Stimulated activated CD4-positive, alpha-beta T cell treated with anti-CD3 and anti-CD28 coated beads, TNF-alpha, amount 100 ng/mL, for 4 hours (primary cell): ENCODE results near the gene PDE1C.

Experiments used
- DNase-seq, 3 experiments: peaks; one replicate each; pipeline ENCODE4 v3.0.0-alpha.2; 2020; ENCODE audit warnings: low read depth in 3 of 3

The PDE1C gene

DNA sequence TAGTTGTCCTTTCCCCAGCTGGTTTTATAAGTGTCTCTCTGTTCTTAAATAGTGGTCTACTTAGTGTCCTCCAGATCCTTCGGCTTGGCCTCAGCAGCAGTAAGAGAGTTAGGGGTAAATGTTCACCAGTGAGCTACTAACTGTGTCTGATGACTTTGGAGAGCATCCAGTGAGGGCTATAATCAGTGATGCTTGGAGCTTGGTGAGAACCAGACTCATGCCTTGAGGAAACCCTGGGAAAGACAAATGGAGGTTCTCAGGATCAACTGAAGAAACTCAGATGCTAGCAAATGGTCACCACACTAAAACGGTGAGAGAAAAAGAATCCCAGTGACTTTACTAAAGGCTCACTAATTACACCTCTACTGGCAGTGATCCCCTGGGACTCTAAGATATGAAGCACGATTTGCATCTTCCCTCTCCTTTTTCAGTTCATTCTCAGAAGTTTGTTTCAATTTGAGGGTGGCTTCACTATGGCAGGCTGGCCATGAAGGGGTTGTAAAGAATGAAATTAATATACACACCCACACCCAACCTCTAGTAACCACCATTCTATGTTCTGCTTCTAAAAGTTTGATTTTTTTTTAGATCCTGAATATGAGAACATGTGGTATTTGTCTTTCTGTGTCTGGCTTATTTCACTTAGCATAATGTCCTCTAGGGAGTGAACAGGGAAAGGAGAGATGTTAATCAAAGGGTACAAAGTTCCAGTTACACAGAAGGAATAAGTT lies 177.9 kb downstream of the PDE1C start:
- no peak for DNase-seq

DNA sequence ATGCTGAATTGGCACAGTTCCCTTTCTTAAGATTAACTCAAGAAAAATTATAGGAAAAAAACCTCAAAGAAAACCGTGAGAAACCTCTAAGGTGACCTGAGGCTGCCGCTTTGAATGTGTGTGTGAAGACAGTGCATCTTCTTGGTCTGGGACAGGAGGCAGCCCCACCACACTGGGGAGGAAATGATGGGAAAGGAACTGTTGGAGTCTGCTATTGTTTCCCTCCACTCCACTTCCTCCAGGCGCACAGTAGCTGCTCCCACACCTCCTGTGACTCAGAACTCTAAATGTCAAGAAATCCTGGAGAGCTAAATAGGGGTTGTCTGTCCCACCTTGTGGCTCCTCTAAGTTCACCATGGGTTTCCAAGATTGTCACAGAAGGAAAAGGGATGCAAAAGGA lies 179.4 kb downstream of the PDE1C start:
- no peak for DNase-seq

DNA sequence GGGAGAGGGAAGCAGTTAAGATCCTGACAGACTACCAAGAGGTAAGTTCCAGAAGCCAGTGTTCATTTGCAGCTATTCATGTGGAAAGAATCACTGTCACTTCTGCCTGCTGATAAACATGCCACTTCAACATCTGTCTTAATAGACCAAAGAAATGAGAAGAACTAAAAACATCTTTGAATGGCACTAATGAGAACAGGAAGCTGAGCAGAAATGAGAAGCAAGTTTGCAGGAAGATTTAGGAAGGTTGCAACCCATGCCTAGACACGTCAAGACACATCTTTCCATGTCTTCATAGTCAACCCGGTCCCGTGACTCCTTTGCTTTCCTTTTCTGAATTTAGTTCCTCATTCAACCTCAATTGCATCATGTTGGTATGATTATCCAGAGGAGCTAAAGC lies 180.0 kb downstream of the PDE1C start:
- no peak for DNase-seq

DNA sequence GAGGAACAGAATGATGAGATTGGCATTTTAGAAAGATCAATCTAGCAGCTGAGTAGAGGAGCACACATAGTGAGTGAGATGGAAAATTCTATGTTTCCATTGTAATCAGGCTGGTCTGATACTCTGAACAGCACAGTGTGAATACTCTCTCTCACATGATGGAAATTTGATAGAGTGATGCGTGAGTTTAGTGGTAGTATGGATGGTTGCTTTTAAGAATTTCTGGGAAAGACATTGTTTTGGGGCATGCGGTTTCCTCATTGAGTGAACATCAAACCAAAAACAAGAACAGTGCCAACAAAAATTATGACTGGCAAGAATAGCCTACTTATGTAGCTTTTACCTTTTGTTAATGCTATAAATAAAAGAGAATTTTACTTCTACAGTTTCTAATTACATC lies 183.2 kb downstream of the PDE1C start:
- no peak for DNase-seq

DNA sequence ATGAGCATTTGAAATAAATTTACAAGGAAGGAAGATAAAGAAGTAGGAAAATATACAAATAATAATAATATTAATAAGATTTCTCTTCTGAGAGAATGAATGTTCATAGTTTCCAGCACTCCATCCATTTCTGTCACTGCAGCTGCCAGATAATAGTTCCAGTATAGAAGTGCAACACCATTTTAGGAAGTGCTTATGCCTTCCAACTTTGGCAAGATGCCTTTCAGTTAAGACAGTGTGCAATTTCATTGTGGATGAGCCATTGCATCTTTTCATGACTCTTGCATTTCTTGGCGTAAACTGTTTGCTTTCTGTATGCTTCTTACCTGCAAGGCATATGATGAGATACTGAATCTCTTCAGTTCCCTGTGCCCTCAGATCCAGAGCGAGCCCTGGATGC lies 185.0 kb downstream of the PDE1C start:
- no peak for DNase-seq

DNA sequence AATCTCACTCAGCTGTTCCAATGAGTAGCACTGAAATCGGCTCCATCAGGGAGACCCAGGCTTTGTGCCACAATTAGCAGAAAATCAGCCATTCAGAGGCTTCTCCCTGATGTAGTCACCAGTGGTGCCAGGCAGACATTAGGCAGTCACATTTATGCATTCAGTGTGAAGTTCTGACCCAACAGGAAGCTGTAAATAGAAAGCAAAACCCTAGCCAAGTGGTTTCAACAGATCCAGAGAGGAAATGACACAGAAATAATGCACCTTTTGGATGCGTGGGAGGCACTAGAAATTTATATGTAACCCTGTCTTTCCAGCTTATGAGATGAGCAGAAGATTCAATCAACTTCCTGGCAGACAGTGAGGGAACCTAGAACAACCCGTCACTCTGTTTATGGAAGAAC lies 186.4 kb downstream of the PDE1C start:
- no peak for DNase-seq

DNA sequence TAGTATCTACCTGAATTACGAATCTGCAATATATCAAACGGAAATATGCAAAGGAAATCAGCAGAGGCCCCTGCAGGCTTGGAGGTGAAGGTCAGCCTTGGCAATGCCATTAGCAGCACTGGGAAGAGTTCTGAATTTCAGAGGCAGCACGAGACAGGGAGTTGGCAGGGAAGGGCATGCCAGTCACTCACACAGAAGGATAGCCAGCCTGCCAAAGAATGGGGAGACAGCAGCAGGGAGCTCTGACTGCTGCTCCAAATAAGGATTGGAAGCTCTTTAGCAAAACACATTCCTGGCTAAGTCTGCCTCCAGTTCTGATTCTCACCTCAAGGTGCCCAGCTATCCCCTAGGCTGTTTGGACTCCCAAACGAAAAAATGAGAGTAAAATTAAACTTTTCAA lies 188.0 kb downstream of the PDE1C start:
- DNase-seq = no peak

DNA sequence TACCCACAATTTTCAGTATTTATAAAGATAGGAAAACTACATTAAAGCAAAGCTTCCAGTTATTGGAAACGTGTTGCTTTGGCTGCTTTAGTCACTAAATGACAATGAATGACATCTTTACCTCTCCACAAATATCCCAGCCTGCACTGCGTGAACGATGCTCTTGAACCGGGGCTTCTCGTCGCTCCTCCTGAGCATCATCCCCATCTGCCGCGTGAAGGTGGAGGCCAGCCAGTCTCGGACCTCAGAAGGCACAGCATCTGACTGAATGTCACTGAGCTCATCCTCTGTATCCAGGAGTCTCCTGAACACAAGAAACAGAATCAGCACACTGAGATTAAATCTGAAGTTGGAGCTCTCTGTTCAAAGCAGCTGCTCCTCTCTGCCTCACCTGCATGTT lies 191.3 kb downstream of the PDE1C start:
- DNase-seq = no peak

DNA sequence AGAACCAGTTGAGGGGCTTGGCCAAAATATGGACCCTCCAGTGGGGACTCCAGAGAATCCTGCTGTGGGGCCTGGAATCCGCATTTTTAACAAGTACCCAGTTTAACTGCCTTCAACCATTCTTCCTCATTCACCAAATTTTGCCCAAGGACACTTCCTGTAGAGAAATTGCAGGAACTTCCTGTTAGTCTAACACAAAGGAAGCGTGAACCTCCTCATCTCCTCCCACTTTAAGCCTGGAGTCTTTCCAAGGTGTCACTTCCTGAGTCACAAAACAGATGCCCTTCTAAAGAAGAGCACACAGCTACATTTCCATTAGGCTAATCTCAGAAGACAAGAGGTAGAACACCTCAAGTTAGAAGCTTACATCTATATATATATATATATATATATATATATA lies 194.8 kb downstream of the PDE1C start:
- DNase-seq = no peak

DNA sequence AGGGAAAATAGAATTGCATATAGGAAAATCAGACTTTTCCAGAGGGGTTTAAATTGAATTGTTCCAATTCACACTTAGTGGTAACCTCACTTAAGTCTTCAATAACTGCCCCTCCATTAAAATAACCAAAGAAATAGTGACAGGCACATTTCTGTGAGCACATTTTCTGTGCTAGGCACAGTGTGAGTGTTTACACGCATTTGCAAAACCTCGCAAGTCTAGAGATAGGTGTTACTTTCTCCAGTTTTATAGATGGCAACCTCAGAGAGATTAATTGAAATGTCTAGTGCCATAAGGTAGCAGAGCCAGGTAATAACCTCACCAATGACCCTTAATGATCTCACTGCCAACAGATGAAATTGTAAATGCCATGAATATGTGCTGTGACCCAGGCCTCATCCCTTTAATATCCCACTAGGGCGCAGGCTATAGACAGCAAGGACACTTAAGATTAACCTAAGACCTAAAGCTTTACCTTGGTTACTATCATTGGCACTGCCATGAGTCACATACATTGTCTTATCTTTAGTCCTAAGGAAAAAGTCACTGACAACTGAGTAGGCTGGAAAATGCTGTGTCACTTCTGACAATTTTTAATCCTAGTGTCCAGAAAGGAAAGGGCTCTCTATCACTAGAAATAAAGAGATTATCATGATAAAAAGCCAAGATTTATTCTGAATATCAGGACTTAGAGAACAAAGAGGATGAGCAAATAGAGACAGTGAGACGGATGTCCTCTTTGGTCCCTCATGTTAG lies 195.4 kb downstream of the PDE1C start:
- no peak for DNase-seq

DNA sequence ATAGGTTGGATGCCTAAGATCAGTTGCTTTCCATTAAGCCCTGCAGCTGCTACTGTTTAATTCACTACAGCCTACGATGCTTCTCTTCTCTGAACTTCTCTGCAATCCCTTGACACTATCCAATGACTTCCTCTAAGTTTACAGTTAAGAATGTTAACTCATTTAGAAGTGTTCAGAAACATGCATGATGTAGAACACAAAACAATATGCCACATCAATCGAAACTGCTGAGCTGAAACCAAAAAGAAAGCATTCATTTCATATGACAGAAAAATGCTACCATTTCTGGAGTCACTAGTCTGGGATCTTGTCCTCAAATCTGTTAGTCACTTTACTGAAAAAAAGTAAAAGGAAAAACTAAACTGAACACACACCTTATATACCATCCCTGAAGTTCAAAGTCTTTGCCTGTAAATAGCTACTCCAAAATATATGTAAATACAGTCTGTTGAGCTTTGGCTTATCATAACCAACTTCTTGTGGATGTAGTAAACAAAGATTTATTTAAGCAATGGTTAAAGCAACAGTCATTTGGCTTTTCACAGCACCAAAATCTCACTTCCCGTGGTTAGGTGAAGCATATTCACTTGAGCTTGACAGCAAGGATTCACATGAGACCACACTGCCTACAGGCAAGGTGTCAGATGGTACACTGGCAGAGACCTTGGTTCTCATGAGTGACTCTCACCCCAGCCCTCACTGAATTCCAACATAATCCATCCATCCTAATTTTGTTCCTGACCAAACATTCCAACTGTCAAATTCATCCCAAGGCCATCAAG lies 196.2 kb downstream of the PDE1C start:
- DNase-seq = no peak

DNA sequence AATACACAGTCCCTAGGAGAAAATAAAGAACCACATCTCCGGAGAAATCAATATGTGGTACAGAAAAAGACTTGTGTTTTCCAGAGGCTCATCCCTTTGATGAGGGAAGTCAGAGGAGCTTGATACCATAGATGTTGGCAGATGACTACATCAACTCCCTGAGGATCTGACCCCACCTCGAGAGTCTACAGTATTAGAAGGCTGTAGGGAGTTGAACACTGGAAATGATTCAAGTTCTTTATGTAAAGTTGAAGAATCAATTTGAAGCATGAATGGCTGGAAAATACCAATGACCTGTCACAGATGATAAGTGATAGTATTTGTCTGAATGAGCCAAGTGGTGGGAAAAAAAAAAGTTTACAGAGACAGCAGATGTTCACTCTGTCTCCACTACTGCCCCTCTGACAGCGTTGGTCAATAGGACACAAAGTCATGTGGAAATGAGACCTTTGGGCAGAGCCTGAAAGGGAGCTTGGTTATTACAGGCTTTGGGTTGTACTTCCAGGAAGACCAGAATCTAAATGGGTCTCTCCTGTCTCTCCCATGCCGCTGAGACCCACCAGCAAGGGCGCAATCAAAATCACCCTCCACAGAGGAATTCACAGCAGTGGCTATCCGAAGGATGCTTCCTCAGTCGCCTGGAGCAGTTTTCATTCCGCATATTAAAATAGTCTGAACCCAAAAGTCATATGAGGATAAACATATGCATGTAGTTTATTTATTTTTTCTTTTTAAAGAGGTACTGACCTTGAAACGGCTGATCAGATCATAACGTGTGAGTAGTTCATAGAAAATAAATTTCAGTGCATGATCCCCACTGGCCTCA lies 197.4 kb downstream of the PDE1C start:
- no peak for DNase-seq

DNA sequence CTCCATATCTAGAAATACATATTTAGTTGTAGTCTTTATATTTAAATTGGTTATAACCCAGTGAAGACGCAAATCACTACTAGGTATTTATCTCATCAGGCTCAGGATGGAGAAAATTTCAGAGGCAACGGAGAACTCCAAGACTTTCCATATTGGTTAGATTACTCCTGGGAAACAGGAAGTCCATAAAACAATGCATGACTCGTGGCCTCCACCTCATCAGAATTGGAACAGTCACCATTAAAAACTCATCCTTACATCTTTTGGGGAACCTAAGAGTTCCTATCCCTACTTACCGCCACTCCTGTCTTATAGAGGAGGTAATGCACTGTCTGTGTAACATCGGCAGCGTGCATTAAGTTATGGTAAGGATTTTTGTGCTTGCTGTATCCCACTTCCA lies 205.6 kb downstream of the PDE1C start:
- DNase-seq = no peak

DNA sequence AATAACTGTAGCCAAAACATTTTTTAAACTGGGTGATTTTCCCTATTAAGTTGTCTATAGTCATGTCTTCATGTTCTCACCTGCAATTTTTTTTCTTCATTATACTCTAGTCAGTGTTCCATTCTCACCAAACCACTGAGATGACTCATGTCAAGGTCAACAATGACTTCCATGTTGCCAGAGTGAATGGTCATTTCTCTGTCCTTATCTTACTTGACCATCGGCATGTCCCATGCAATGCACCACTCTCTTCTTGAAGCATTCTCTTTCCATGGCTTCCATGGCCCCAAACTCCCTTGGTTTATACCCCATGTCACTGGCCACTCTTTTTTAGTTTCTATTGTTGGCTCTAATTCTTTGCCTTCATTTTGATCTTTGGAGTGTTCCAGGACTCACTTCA lies 209.3 kb downstream of the PDE1C start:
- no peak for DNase-seq

DNA sequence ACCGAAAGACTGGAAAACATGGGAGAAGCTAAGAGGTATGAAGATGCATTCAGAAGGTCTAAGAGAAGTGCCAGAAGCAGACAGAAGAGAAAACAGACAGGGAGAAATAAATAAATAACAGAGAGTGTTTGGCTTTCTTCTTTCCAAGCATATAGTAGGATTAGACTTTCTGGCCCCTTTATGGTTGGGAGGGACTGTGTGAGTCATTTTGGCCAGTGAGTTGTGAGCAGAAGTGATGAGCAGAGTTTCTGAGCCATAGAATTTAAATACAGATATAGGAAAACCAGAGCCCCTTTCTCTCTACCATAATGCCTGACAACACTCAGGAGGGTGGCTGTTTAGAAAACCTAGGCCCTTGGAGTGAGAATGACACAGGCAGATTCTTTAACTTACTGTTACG lies 212.2 kb downstream of the PDE1C start:
- no peak for DNase-seq

DNA sequence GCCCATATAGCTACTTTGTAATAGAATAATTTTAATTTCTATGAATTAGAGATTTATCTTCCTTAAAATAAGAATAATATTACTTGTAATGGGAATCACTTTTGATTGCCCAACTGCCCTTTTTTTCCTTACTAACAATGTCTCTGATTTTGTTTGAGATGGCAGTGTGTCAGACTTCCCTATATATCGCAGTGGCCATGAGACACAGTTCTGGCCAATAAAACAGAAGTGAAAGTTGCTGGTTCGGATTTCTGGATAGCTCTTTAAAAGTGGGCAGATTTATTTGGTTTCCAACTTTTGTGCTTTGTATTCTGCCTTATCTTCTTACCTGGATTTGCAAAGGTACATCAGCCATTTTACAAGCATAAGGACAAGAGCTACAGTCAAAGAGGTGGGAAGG lies 213.0 kb downstream of the PDE1C start:
- no peak for DNase-seq

DNA sequence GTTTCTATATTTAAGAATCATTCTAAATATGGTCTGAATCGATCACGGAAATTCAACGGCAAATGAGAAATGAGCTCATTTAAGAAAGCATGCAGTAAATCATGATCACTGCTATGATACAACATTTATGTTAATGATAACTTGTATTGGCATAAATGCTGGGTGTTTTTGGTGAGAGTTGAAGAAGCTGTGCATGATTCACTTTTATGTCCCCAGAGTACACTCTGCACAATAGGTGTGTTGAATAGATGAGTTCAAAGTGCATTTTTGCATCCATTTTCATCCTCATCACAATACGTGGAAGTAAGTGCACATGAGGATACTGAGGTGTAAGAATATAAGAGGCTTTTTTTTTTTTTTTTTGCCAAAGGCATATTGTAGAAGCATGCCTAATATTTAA lies 213.9 kb downstream of the PDE1C start:
- no peak for DNase-seq

DNA sequence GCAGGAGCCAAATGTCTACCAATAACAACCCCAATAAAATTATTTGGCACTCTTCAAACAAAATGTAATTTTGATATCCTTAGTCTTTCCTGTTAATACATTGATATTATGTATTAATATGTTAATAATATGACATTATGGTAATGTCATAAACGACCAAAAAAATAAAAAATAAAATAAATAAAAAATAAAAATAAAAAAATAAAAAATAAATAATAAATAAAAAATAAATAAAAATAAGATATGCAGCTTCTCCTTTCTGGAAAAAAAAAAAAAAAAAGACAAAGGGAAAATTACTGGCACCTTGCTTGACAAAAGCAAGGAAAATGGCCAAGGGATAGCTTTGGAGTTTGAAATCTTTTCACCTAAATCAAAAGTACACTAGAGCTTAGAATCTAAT lies 214.7 kb downstream of the PDE1C start:
- no peak for DNase-seq

DNA sequence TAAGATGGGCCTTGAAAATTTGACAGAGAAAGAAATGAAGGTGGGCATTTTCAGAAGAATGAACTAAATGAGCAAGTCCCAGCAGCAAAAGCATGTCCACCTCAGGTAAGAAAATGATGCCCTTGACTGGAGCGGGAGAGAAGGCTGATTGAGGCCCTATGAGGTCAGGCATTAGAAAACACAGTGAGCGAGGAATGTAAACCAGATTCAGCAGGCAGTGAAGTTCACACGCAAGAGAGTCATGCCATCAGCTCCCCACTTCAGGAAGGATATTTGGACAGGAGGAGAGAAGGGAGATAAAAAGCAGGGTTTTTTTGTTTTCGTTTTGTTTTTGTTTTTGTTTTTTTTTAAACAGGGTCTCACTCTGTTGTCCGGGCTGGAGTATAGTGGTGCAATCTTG lies 216.8 kb downstream of the PDE1C start:
- DNase-seq = no peak

DNA sequence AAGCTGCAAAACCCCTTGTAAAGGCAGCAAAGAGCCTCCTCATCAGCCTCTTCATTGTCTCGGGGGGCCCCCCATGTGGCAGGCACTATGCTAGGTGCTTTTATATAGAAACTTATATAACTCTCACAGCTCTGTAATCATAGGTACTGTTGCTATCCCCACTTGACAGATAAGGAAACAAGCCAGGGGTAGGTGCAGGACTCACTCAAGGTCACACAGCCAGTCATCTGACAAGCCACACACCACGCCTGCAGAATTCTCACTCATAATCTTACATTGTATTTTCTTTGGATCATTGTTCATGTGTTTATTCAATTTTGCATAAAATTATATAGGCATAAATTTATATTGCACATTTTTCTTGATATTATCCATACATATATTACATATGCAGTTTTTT lies 217.7 kb downstream of the PDE1C start:
- no peak for DNase-seq

DNA sequence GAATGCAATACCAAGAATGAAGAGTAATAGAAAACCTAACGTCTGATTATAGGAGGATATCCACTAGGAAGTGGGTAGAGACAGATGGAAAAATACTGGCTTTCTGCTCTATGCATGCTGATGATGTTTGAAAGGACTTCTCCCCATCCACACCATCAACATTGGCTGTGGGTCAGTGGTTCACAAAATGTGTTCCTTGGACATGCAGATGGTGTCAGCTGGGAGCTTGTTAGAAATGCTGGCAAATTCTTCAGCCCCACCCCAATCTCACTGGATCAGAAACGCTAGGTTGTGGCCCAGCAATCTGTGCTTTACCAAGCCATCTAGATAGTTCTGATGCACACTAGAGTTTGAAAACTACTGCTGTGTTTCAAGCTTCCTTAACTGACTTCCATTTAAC lies 219.1 kb downstream of the PDE1C start:
- no peak for DNase-seq

DNA sequence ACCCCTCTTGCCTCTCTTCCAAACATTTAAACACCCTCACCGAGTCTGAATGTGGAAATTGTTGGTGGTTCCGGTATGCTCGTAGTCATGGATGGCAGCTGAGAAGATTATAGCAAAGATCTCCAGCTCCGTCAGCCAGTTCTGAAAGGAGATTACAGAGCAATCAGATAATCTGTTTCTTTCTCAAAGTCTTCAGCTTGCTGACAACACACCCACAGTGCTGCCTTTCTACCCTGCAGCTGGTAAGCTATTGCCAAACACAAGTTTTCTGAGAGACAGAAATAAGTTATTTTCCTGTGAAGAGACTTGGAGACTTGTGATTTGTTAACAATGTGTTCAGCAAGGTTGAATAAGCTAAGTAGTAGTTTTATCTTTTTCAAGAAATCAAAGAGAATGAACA lies 219.6 kb downstream of the PDE1C start:
- DNase-seq = no peak
